Activated gamma-delta T cell treated with Interleukin-2 at 50 U/mL for 16 hours (primary cell): ENCODE measurements around the gene SYNE3.

ENCODE experiments used
- DNase-seq: peaks from one replicate; pipeline ENCODE4 v3.0.0-alpha.2; 2020

The SYNE3 gene, protein sequence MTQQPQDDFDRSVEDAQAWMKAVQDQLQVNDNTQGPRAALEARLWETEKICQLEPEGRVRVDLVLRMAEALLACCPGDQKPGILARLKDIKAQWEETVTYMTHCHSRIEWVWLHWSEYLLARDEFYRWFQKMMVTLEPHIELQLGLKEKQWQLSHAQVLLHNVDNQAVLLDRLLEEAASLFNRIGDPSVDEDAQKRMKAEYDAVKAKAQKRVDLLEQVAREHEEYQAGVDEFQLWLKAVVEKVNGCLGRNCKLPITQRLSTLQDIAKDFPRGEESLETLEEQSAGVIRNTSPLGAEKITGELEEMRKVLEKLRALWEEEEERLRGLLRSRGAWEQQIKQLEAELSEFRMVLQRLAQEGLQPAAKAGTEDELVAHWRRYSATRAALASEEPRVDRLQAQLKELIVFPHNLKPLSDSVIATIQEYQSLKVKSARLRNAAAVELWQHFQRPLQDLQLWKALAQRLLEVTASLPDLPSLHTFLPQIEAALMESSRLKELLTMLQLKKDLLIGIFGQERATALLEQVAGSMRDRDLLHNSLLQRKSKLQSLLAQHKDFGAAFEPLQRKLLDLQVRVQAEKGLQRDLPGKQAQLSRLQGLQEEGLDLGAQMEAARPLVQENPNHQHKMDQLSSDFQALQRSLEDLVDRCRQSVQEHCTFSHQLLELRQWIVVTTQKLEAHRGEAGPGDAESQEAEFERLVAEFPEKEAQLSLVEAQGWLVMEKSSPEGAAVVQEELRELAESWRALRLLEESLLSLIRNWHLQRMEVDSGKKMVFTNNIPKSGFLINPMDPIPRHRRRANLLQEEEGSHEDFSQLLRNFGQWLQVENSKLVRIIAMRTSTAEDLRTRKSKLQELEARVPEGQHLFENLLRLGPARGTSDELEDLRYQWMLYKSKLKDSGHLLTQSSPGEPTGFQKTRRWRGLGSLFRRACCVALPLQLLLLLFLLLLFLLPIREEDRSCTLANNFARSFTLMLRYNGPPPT

DNA sequence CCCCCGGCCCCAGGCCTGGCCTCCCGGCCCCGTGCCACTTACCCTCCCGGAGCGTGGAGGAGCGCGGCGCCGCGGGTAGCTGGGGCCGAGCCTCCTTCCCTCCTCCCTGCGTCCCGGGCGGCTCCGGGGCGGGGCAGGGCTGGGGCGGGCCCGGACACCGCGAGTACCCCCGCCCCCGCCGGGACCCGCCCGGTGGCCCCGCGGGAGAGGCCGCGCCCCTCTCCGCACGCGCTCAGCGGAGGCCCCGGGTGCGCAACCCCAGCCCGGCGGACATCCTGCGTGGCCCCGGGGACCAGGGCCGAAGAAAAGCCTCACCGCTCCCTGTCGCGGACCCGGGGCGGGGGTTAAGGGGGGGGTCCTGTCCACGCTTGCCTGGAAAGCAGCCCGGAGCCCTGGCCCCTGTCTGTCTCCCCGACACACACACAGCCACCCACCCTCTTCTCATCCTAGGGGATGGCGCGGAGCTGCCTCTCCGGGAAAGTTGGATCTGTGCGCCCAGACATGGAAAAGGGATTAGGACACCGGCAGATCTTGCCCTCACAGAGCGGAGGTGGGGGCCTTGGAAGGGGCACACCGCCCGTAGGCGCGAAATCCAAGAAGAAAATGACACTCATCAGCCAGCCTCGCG, at the start of gene SYNE3:
TSS of gene SYNE3 (minus strand) at position 97 of the 628 bp plus-strand sequence. CDS start 40,829 bp downstream, outside the sequence.
- DNase-seq, result no peak

DNA sequence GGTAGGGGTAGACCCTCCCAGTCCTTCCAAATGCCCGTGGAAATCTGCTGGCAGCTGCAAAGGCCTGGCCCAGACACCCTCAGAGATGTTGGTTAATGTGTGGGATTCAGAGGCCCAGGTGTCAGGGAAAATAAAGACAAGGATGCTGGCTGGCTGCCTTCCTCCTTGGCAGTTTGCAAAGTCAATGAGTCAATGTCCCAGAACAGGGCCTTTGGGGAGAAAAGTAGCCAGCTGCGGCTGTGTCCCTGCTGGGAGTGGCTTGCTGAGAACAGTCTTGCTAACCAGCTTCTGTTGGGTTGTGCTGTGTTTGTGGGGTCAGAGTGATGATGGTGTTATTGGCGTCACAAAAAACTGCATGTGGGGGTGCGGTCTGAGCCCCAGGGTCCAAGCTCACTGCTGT, 47.6 kb upstream of the SYNE3 start:
- DNase-seq, result no peak

DNA sequence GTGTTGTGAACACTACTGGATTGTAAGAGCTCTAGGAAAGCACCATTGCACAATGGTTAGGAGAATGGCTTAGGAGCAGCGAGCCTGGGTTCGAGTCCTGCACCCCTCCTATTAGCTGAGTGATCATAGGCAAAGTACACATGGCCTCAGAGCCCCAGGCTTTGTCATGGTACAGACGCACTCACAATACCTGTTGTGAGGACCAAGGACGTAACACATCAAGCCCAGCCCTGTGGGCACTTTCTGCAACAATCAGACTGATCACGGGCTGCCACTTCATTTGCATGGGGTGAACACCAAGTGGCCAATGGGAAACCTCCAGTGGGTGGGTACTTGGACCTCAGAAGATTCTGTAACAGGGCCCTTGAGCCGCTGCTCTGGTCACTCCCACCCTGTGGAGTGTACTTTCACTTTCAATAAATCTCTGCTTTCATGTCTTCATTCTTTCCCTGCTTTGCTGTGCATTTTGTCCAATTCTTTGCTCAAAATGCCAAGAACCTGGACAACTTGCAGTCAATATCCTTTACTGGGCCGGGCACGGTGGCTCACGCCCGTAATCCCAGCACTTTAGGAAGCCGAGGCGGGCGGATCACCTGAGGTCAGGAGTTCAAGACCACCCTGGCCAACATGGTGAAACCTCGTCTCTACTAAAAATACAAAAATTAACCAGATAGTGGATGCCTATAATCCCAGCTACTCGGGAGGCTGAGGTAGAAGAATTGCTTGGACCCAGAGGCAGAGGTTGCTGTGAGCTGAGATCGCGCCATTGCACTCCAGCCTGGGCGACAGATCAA, 46.6 kb upstream of the SYNE3 start:
- DNase-seq, result no peak

DNA sequence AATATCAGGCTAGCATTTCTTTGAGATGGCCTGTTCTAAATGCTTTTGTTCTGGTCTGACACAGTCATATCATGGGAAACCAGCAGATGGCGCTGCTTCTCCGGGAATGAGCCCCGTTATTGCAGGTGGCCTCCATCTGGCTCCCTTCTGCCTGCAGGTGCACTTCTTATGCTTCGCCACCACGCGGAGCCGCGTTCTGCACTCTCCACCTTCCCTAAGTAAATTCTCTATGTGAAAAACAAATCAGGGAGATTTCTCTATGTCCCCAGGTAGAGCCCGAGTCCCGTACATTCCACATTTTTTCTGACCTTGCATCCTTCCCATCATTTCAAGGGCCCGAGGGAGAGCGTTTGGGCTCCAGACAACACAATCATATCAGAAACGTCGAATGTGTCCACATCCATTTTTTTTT, 44.6 kb upstream of the SYNE3 start:
- DNase-seq, result peak; percentile 80

DNA sequence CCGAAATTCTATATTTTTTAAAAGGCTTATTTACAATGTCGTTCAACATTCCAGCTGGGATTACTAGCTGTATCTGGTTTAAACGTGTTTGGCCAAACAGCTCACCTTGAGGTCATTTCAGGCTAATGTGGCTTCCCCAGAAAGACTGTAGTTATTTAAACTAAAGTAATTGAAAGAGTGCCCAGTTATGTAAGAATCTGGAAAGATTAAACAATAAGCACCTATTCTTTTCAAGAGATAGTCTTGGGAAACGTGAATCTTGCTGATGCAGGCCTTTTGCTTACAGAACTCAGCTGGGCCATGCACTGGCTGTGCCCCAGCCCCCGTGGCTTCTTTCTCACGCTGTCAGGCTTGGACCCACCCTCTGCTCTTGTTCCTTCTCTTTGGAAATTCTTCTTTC, 42.8 kb upstream of the SYNE3 start:
- no peak for DNase-seq

DNA sequence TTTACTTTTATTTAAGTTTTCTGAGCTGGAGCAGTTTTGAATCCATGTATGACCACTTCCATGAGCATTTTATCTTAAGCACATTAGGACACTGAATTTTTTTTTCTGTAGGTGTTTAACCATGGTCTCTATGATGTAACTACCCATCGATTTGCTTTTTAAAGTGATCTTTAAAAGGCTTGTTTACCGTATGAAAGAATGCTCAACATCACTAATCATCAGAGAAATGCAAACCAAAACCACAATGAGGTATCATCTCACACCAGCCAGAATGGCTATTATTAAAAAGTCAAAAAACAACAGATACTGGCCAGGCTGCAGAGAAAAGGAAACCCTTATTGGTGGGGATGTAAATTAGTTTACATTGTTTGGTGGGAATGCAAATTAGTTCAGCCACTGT, 41.4 kb upstream of the SYNE3 start:
- DNase-seq, result no peak

DNA sequence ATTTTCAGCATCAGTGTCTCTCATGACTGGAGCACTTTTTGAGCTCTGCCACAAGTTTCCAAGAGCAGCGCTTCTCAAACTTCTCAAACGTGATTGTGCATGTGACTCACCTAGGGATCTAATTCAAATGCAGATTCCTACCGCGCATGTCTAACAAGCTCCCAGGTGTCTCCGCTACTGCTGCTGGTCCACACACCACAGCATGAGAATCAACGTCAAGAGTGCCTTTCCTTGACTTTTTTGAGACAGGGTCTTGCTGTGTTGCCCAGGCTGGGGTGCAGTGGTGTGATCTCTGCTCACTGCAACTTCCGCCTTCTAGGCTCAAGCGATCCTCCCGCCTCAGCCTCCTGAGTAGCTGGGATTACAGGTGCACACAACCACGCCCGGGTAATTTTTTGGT, 40.8 kb upstream of the SYNE3 start:
- DNase-seq, result no peak

DNA sequence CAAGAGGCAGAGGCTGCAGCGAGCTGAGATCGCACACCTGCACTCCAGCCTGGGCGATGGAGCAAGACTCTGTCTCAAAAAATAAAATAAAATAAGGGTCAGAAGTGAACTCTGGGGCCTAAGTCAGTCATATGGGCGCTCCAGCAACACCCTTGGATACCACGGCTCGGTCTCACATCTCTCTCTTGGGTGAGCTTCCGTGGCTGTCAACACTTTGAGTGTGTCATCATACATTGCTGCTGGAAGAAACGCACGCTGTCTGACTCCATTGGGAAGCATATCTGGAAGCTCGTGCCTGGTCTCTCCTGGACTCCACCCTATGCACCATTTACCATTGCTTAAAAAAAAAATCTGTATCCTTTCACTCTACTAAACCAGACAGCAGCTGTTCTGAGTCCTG, 38.6 kb upstream of the SYNE3 start:
- DNase-seq, result no peak

DNA sequence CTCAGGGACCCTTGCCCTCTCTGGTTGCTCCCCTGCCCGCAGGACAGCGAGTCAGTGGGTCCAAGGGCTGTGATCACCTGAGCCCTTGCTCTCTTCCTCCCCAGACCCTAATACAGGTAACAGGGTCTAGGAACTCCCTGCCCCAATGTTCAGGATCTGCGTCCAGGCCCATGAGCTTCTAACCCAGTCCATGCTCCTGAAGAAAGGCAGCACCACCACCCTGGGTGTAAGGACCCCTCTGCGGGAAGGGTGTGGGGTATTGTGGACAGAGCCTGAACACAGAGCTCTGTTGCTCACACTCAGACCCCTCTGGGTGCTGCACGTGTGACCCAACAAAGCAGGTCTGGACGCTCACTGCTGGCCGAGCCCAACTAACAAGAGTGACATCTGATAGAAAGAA, 36.7 kb upstream of the SYNE3 start:
- DNase-seq, result no peak

DNA sequence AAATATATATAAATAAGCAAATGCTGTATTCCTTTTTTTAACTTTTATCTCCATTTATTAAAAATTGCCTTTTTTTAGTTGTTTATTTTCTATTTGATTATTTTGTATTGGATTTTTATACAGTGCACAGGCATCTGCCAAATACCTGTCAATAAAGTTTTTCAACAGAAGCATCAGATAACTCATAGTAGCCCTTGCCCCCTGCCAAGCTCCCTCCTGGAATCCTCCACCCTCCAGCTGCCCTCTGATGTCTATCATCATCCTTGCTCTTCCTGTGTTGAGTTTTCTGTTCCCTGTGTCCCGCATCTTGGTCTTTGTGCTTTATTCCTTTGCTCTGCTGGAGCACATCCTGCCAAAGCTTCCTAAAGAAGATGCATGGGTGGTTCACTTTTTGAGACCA, 35.0 kb upstream of the SYNE3 start:
- DNase-seq, result no peak

DNA sequence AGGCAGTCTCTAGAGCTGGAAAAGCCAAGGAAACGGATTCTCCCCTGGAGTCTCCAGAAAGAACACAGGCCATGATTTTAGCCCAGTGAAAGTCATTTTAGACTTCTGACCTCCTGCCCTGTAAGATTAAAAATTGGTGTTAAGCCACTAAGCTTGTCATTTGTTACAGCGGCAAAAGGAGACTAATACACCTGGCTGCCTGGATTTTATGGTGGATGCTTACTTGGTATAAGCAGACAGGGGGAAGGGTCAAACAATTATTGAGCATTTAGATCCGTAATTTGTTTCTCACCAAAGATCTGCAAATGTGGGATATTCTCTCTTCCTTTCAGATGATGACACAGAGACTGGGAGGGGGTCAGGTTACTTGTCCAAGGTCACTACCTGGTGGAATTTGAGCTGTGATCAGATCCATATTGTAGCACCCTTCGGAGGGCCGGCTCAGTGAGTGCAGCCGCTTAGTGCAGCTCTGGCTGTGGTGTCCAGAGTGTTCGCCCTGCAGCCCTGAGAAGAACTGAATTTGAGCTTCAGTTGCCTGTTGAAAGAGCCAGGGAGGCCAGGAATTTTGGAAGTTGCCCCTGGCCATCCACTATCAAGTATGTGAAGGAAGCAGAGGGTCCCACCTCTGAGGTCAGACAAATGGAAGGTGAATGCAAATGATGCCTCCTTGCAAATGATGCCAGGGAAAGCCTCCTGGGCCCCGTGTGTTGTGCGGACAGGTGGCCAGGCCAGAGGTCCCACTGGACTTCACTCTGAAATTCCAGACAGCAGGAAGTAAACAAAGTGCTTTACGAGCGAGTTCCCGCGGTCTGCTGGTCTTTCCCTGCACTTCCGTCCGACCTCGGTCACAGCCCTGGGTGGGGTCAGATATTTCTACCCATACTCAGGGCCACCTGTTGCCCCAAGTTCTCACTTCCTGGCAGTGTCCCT, 33.5 kb upstream of the SYNE3 start:
- no peak for DNase-seq

DNA sequence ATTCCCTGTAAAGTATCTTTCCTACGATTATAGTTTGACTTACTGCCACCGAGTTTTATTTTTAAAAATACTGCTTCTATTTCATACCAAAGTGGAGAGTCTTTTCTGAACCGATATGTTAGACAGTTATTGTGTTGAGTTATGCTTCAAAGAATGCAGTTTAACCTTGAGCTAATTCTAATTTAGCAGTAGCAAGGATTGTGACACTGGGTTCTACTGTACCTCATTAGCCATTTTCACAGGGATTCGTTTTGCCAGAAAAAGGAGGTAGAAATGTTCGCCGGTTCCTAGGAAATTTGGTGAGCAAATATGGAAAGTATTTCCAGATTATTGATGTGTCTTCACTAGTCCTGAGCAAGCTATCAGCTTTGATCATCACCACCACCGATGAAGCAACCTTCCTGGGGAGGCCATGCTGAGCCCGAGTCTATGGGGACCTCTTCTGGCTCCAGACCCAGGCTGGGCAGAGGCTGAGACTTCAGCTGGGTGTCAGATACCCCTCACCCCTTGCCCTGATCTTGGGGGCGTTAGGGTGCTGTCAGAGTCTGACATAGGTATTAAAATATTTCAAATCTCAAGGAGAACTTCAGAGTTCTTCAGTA, 32.0 kb upstream of the SYNE3 start:
- DNase-seq, result no peak

DNA sequence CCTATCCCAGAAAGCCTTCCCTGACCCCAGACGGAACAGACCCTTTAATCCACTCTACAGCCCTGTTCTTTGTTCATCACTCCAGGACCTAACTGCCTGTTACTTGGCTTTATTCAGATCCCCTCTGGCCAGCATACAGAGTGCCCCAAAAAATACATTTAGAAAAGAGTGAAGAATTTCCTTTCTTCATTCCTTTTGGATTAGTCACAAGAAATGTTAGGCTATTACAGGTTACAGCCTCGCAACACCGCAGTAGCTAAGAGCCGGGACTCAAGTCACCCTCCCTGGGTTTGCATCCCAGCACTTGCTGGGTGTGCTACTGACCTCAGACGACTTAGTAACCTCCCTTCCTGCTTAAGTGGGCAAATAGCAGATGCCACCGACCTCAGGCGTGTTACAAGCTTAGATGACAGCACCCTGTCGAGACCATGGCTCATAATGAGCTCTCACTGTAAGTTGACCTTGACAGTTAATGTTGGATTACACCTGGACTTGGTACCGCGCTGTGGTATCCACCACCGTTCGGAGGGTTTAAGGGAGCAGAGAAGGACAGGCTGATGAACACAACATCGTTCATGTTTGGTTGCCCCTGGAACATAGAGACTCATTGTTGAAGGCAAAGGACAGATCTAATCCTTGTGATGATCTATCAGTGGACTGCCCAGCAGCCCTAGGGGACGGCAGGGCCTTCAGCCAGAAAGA, 31.3 kb upstream of the SYNE3 start:
- DNase-seq, result no peak

DNA sequence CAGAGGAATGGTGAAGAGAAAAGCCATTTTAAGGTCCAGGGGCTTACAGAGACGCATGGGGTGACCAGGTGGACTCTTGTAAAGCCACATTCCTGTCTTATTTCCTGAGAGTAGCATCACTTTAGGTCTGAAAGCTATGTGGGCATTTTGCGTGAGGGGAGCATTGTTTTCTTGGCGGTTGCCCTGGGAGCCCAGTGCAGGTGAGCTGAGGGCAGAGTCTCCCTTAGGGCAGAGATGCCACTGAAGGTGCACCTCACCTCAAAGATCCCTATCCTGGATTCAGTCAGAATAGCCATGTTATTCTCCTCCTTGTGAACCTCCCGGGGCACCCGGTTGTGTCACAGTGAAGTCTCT, 30.8 kb upstream of the SYNE3 start:
- DNase-seq, result no peak

DNA sequence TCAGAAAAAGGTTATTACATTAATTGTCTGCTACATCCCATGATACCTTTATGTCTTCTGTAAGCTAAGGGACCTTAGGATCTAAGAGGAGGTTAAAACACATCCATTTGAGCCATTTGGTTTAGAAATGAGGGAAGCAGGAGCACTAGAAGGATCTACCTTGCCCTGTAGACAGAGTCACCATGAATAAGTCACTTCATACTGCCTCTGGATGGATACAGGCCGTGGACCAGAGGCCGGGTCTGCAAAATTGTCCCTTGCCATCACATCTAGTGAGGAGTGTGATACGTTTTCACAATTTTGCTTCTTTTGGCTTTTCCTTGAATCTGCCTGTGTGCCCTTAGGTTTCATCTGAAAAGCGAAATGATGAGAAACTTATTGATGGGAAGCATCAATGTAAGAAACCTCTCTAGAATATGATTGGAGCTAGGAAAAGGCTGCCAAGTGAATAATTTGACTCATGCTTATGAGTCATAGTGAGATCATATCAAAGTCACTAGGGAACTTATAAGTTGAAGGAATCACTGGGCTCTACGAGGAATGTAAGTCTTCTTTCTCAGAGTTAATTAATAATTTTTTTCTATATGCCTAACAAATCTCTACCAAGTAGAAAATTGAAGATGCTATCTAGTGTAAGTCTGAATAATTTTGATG, 29.2 kb upstream of the SYNE3 start:
- DNase-seq, result no peak

DNA sequence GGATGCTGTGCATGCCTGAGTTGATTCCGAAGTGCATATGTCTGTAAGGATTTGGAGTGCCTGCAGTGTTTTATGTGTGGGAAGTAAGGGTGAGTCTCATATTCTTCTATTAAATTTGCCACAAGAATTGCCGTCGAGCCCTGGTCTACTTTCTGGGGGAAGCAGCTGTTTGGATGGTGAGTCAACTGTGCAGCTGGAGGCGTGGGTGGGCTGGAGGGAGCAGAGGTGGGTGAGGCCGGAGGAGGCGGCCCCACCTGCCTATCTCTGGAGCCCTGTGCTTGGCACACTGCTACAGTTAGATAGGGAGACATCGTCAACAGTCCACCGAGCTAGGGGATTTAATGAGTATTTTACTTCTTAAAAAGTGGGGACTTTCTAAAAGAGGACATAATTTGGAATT, 28.1 kb upstream of the SYNE3 start:
- no peak for DNase-seq

DNA sequence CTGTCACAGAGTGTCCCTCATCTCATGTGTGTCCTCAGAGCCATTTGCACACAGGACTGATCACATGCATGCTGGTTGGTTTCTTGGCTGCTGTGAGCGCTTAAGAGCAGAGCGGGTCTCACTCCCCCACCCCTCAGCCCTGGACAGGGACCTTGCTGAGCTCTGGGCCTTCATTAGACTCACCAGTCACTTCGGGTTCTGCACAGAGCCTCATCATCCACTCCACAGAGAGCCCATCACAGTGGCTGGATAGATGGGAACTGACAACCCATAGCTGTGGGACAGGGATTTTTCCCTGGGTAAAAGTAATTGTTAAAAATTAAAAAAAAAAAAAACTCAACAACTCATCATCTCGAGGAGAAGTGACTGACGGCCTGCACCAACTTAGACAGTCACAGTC, 26.6 kb upstream of the SYNE3 start:
- no peak for DNase-seq

DNA sequence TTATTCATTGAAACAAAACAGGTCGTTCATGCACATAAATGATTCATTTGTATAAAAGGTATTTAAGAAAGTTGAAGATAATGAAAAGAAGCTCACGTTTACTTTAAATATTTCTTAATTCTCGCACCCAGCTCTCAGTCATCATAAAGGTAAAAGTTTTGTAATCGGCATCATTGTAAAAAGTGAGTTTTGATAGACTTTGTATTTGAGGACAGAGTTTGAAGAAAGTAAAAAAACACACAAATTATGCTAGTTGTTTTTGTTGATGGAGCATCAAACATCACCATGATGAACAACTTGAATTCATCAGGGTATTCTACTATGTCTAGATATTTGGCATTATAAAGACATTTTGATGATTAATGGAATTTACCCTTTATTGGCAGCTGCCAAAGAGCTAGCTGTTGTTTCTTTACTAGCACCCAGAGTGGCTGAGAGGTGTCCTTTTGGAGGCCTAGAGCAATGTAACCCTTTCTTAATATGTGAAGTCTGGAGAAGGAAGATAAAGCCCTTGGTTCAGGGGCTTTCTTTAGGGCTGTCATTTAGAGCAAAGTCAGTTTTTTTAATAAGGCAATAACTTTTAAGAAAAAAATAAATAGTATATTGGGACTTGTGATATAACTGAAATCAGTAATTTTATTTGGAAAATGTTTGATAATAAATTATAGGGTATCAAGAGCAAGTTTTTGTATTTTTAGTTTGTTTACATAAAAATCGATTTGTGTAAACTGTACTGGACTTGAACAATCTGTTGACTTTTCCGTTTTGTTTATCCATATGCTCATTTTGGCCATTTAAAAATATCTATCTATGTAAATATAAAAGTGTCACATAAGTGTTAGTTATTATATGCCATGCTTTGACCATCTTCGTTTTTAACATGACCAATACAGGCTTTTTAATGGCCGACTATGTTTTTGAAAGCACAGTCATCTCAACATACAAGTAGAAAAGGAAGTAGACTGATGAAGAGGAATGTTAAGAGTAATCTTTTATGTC, 25.8 kb upstream of the SYNE3 start:
- DNase-seq, result no peak

DNA sequence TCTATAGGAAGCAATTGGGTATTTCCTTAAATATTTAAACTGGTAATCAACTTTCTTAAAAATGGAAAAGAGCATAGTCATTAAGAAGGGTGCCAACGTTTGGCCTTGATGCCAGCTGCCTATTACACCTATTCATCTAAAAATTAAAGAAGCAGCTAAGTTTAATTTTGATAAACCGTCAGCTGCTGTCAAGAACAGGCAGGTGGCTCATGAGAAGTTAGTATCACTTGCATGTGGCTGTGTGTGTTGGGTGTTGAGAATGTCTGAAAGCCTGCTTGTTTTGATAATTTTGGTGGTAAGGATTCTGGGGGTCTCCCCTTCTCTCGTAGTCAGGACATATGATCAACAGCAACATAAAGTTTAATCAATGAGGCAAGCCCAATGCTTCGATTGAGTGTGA, 24.9 kb upstream of the SYNE3 start:
- no peak for DNase-seq
